ENCODE data around the gene SLC15A4.
"Not testable (repeated sequence)": the region's sequence is repeated elsewhere in the genome, so short reads cannot be mapped to it uniquely, and the experiment has no call there.

SLC15A4 gene

DNA sequence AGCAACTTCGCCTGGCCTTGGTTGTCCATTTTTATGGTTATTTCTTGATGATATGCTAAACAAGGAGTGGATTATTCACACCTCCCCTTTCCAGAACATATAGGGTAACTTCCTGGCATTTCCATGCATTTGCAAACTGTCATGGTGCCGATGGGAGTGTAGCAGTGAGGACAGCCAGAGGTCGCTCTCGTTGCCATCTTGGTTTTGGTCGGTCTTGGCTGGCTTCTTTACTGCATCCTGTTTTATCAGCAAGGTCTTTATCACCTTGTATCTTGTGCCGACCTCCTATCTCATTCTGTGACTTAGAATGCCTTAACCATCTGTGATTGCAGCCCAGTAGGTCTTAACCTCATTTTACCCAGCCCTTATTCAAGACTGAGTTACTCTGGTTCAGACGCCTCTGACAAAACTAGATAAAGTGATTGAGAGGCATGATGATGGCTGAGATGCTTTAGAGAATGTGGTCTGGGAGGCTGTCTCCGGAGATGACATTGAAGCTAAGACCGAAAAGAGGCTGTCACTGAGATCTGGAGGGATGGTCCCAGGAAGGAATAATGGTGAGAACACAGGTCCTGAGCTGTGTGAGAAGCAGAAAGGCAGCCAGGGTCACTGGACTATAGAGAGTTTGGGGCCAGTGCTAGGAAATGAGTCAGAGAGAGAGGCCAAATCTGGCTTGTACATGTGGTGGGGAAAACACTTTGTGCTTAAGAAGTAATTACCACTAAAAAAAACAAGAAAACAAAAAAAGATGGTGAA is 32.5 kb upstream of the SLC15A4 start:
- Histone ChIP-seq H3K9me3 (ENCODE audit: control insufficient read depth, insufficient read depth, low read length) (no peaks in the 10 kb centered on the region), H3K27ac (ENCODE audit: low read depth, low read length) (no peak overlapping the region), H3K4me3 (ENCODE audit: low read depth, low read length) (no peak overlapping the region), H3K27me3 (ENCODE audit: control insufficient read depth, insufficient read depth, low read length) (peaks cover 19% of the 10 kb centered on the region), H3K36me3 (ENCODE audit: control insufficient read depth, insufficient read depth, low read length) (no peaks in the 10 kb centered on the region), H3K9ac (ENCODE audit: low read depth, low read length) (no peak overlapping the region), H3K4me1 (ENCODE audit: control insufficient read depth, insufficient read depth, low read length) (no peaks in the 10 kb centered on the region)

DNA sequence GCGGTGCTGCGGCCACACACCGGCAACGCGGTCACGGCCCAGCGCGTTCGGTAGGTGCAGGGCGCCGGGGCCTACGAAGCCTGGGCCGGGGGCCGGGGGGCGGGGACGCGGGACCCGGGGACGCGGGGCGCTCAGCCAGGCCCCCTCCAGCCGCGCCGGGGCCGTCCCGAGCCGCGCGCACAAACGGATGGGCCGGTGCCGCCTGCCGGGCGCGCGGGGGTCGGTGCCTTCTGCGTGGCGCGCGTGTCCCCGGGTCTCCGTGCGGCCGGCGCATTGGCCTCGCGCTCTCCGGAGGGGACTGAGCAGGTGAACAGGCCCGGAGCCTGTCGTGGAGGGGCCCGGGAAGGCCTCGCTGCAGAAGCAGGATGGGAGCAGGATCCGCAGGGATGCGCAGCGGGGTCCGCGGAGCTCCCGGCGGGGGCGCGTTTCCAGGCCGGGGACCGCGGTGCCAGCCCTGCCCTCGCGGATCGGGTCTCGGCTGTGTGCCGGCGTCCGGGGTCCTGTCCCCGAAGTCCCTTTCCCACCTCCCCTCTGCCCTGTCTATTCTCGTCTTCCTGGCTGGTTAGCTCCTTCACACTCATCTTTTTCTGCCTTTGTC is 29.9 kb upstream of the SLC15A4 start:
- Histone ChIP-seq H3K27ac (ENCODE audit: low read depth, low read length) (peak overlapping the region; percentile 86), H3K4me3 (ENCODE audit: low read depth, low read length) (peak overlapping the region; percentile 81), H3K9me3 (ENCODE audit: control insufficient read depth, insufficient read depth, low read length) (no peaks in the 10 kb centered on the region), H3K4me1 (ENCODE audit: control insufficient read depth, insufficient read depth, low read length) (peaks cover 8% of the 10 kb centered on the region; the same call in 1 of the 2 replicates), H3K27me3 (ENCODE audit: control insufficient read depth, insufficient read depth, low read length) (peaks cover 19% of the 10 kb centered on the region), H3K9ac (ENCODE audit: low read depth, low read length) (peak overlapping the region; percentile 51; the same call in 1 of the 2 replicates), H3K36me3 (ENCODE audit: control insufficient read depth, insufficient read depth, low read length) (no peaks in the 10 kb centered on the region)

DNA sequence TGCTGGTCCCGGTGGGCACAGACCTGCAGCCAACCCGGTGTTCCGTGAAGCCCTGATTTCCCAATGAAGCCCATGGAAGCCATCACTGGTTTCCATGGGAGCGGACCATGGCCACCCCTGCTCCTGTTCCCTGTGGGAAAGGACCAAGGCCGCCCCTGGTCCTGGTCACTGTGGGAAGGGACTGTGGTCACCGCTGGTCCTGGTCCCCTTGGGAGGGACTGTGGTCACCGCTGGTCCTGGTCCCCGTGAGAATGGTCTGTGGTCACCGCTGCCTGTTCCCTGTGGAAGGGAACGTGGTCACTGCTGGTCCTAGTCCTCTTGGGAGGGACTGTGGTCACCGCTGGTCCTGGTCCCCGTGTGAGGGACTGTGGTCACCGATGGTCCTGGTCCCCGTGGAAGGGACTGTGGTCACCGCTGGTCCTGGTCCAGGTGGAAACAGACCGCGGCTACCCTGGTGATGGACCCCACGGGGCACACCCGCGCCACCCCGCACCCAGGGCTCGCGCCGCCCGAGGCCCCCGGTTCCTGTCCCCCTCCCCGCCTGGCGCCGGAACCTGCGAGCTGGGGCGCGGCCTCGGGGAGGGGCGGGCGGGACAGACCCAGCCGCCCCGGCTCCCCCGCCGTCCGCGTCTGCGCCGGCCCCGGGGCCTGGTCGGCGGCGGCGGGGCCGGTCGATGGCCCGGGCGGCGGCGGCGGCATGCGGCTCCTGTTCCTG is 29.3 kb upstream of the SLC15A4 start, which contains the start of gene GLT1D1:
Gene GLT1D1 (plus strand): TSS at position 594 of the 715 bp plus-strand sequence. CDS start 104 bp downstream, at position 698.
- H3K9me3 ChIP-seq (ENCODE audit: control insufficient read depth, insufficient read depth, low read length), result no peaks in the 10 kb centered on the region
- peaks cover 19% of the 10 kb centered on the region for H3K27me3 ChIP-seq (ENCODE audit: control insufficient read depth, insufficient read depth, low read length)
- no peaks in the 10 kb centered on the region for H3K36me3 ChIP-seq (ENCODE audit: control insufficient read depth, insufficient read depth, low read length)
- H3K4me1 ChIP-seq (ENCODE audit: control insufficient read depth, insufficient read depth, low read length), result peaks cover 8% of the 10 kb centered on the region; the same call in 1 of the 2 replicates
- H3K4me3 ChIP-seq (ENCODE audit: low read depth, low read length), result peak within 1 kb of the TSS; percentile 81
- peak within 1 kb of the TSS; percentile 51; the same call in 1 of the 2 replicates for H3K9ac ChIP-seq (ENCODE audit: low read depth, low read length)
- peak within 1 kb of the TSS; percentile 86 for H3K27ac ChIP-seq (ENCODE audit: low read depth, low read length)

DNA sequence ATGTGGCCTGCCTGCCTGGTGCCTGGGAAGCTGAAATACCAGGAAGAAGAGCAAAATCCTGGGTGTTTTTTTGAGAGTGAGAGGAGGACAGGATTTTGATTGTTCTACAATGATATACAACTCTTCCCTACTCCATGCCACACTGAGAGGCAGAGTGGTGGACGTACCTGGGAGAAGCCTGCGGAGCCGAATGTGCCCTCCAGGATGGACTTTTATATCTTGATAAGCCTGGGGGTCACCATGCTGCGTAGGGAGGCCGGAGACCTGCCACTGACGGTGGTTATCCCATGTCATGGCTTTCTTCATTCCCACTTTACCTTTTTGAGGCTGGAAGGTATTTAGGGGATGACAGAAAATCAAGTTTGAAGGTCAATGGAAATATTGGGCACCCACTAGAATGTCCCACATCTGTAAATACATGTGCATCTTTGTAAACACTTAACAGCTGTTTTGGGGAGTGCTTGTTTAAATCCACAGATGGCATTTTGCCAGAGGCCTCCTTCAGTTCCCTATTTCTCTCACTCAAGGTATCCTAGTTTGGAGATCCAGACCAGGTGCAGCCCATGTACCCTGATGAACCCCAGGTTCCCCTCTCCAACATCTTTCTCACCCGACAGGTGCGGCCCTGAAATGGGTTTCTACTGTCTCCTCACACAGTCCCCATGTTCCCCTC is 28.4 kb upstream of the SLC15A4 start:
- H3K9ac ChIP-seq (ENCODE audit: low read depth, low read length), result no peak overlapping the region
- no peaks in the 10 kb centered on the region for H3K36me3 ChIP-seq (ENCODE audit: control insufficient read depth, insufficient read depth, low read length)
- H3K27ac ChIP-seq (ENCODE audit: low read depth, low read length), result no peak overlapping the region
- no peak overlapping the region for H3K4me3 ChIP-seq (ENCODE audit: low read depth, low read length)
- H3K27me3 ChIP-seq (ENCODE audit: control insufficient read depth, insufficient read depth, low read length), result peaks cover 19% of the 10 kb centered on the region
- H3K4me1 ChIP-seq (ENCODE audit: control insufficient read depth, insufficient read depth, low read length), result peaks cover 8% of the 10 kb centered on the region; the same call in 1 of the 2 replicates
- no peaks in the 10 kb centered on the region for H3K9me3 ChIP-seq (ENCODE audit: control insufficient read depth, insufficient read depth, low read length)

DNA sequence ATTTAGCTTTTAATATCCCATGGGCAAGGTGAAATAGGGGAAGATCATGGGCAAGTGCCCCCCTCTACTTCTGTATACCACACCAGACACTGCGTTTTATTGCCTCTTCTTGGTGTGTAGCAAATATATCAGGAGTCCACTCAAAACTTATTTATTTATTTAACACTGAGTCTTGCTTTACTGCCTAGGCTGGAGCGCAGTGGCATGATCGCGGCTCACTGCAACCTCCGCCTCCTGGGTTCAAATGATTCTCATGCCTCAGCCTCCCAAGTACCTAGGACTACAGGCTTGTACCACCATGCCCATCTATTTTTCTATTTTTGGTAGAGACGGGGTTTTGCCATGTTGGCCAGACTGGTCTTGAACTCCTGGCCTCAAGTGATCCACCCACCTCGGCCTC is 27.7 kb upstream of the SLC15A4 start:
- not testable (repeated sequence) for H3K27ac ChIP-seq (ENCODE audit: low read depth, low read length); H3K4me1 ChIP-seq (ENCODE audit: control insufficient read depth, insufficient read depth, low read length); H3K9me3 ChIP-seq (ENCODE audit: control insufficient read depth, insufficient read depth, low read length); H3K4me3 ChIP-seq (ENCODE audit: low read depth, low read length); H3K36me3 ChIP-seq (ENCODE audit: control insufficient read depth, insufficient read depth, low read length); H3K9ac ChIP-seq (ENCODE audit: low read depth, low read length)
- H3K27me3 ChIP-seq (ENCODE audit: control insufficient read depth, insufficient read depth, low read length), result peaks cover 19% of the 10 kb centered on the region

DNA sequence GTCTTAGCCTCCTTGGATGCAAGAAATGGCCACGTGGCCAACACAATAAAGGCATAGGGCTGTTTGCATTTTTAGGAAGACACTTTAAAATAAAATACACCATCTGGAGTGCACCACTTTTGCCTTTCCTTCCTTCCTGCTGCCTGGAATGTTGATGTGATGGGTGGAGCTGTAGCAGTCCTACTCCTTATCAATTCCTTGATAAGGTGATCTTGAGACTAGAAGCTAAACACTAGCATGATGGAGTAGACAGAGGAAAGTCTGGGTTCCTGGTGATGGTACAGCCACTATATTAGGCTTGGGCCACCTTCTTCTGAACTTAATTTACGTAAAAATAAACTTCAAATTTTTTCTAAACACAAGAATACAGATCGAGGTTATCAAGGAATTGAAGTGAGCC is 26.6 kb upstream of the SLC15A4 start:
- Histone ChIP-seq H3K27me3 (ENCODE audit: control insufficient read depth, insufficient read depth, low read length) (peaks cover 19% of the 10 kb centered on the region), H3K27ac (ENCODE audit: low read depth, low read length) (no peak overlapping the region), H3K4me3 (ENCODE audit: low read depth, low read length) (no peak overlapping the region), H3K4me1 (ENCODE audit: control insufficient read depth, insufficient read depth, low read length) (peaks cover 8% of the 10 kb centered on the region; the same call in 1 of the 2 replicates), H3K9ac (ENCODE audit: low read depth, low read length) (no peak overlapping the region), H3K36me3 (ENCODE audit: control insufficient read depth, insufficient read depth, low read length) (no peaks in the 10 kb centered on the region), H3K9me3 (ENCODE audit: control insufficient read depth, insufficient read depth, low read length) (no peaks in the 10 kb centered on the region)

DNA sequence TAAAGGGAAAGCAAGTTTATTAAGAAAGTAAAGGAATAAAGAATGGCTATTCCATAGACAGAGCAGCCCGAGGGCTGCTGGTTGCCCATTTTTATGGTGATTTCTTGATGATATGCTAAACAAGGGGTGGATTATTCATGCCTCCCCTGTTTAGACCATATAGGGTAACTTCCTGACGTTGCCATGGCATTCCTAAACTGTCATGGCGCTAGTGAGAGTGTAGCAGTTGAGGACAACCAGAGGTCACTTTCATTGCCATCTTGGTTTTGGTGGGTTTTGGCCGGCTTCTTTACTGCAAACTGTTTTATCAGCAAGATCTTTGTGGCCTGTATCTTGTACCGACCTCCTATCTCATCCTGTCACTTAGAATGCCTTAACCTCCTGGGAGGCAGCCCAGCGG is 26.0 kb upstream of the SLC15A4 start:
- not testable (repeated sequence) for H3K4me3 ChIP-seq (ENCODE audit: low read depth, low read length); H3K9ac ChIP-seq (ENCODE audit: low read depth, low read length); H3K27ac ChIP-seq (ENCODE audit: low read depth, low read length); H3K36me3 ChIP-seq (ENCODE audit: control insufficient read depth, insufficient read depth, low read length); H3K4me1 ChIP-seq (ENCODE audit: control insufficient read depth, insufficient read depth, low read length); H3K9me3 ChIP-seq (ENCODE audit: control insufficient read depth, insufficient read depth, low read length)
- H3K27me3 ChIP-seq (ENCODE audit: control insufficient read depth, insufficient read depth, low read length), result peaks cover 19% of the 10 kb centered on the region

DNA sequence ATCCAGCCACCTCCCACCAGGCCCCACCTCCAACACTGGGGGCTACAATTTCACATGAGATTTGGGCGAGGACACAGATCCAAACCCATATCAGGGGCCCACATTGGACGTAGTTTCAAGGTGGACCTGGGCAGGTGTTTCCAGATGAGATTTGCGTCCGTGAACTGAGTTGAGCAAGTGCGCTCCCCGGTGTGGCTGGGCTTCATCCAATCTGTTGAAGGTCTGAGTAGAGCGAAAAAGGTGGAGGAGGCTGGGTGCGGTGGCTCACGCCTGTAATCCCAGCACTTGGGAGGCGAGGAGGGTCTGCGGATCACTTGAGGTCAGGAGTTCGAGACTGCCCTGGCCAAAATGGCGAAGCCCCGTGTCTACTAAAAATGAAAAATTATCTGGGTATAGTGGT is 24.6 kb upstream of the SLC15A4 start:
- H3K9me3 ChIP-seq (ENCODE audit: control insufficient read depth, insufficient read depth, low read length), result no peaks in the 10 kb centered on the region
- peaks cover 8% of the 10 kb centered on the region; the same call in 1 of the 2 replicates for H3K4me1 ChIP-seq (ENCODE audit: control insufficient read depth, insufficient read depth, low read length)
- no peaks in the 10 kb centered on the region for H3K36me3 ChIP-seq (ENCODE audit: control insufficient read depth, insufficient read depth, low read length)
- H3K4me3 ChIP-seq (ENCODE audit: low read depth, low read length), result no peak overlapping the region
- peaks cover 15% of the 10 kb centered on the region for H3K27me3 ChIP-seq (ENCODE audit: control insufficient read depth, insufficient read depth, low read length)
- H3K9ac ChIP-seq (ENCODE audit: low read depth, low read length), result no peak overlapping the region
- no peak overlapping the region for H3K27ac ChIP-seq (ENCODE audit: low read depth, low read length)

DNA sequence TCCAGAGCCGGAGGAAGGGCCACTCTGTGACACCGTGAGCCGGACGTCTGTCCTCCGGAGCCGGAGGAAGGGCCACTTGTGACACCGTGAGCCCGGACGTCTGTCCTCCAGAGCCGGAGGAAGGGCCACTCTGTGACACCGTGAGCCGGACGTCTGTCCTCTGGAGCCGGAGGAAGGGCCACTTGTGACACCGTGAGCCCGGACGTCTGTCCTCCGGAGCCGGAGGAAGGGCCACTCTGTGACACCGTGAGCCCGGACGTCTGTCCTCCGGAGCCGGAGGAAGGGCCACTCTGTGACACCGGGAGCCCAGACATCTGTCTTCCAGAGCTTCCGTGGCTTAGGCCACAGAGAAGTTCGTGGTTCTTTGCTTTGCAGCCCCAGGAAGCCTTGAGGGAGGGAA is 22.9 kb upstream of the SLC15A4 start:
- not testable (repeated sequence) for H3K4me1 ChIP-seq (ENCODE audit: control insufficient read depth, insufficient read depth, low read length); H3K27ac ChIP-seq (ENCODE audit: low read depth, low read length); H3K4me3 ChIP-seq (ENCODE audit: low read depth, low read length); H3K27me3 ChIP-seq (ENCODE audit: control insufficient read depth, insufficient read depth, low read length); H3K9me3 ChIP-seq (ENCODE audit: control insufficient read depth, insufficient read depth, low read length); H3K36me3 ChIP-seq (ENCODE audit: control insufficient read depth, insufficient read depth, low read length); H3K9ac ChIP-seq (ENCODE audit: low read depth, low read length)

DNA sequence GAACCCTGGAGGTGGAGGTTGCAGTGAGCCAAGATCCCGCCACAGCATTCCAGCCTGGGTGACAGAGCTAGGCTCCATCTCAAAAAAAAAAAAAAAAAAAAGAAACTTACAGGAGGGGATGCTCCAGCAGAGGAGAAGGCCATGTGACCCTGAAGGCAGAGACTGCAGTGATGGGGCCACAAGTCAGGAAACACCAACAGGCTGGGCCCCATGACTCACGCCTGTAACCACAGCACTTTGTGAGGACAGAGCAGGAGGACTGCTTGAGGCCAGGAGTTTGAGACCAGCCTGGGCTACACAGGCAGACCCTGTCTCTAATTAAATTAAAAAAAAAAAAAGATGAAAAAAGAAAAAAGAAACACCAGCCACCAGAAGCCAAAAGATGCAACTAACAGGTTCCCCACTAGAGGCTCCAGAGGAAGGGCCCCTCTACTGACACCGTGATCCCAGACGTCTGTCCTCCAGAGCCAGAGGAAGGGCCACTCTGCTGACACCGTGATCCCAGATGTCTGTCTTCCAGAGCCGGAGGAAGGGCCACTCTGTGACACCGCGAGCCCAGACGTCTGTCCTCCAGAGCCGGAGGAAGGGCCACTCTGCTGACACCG is 20.4 kb upstream of the SLC15A4 start:
- H3K27ac ChIP-seq (ENCODE audit: low read depth, low read length), result no peak overlapping the region
- H3K27me3 ChIP-seq (ENCODE audit: control insufficient read depth, insufficient read depth, low read length), result no peaks in the 10 kb centered on the region
- no peak overlapping the region for H3K4me3 ChIP-seq (ENCODE audit: low read depth, low read length)
- H3K36me3 ChIP-seq (ENCODE audit: control insufficient read depth, insufficient read depth, low read length), result no peaks in the 10 kb centered on the region
- H3K9me3 ChIP-seq (ENCODE audit: control insufficient read depth, insufficient read depth, low read length), result no peaks in the 10 kb centered on the region
- no peaks in the 10 kb centered on the region for H3K4me1 ChIP-seq (ENCODE audit: control insufficient read depth, insufficient read depth, low read length)
- no peak overlapping the region for H3K9ac ChIP-seq (ENCODE audit: low read depth, low read length)
